ENCODE data around the gene BMF.
"Not testable (repeated sequence)": the region's sequence is repeated elsewhere in the genome, so short reads cannot be mapped to it uniquely, and the experiment has no call there.

The BMF gene

GRCh38 chr15:40137303-40138200 is 28.9 kb upstream of the BMF start:
- H3K9me2 ChIP-seq (replicated peaks; ENCODE audit: control insufficient read depth, low read length), result no peaks in the 10 kb centered on the region
- no peak overlapping the region for H3K27ac ChIP-seq (ENCODE audit: low read depth, low read length)
- H3K4me2 ChIP-seq (ENCODE audit: low read length), result no peak overlapping the region
- H3K79me2 ChIP-seq (ENCODE audit: control insufficient read depth, low read length), result no peaks in the 10 kb centered on the region
- H3F3A ChIP-seq (ENCODE audit: control insufficient read depth, insufficient read depth), result no peaks in the 10 kb centered on the region
- H4K20me1 ChIP-seq (ENCODE audit: control insufficient read depth, insufficient read depth, low read depth, low read length), result no peaks in the 10 kb centered on the region
- H3K27me3 ChIP-seq (ENCODE audit: control insufficient read depth, low read length), result no peaks in the 10 kb centered on the region
- no peaks in the 10 kb centered on the region for H3K9me3 ChIP-seq (ENCODE audit: control insufficient read depth, insufficient read depth, low read length)
- TF ChIP-seq CTCF (IDR thresholded peaks at IDR 0.05; ENCODE audit: low read depth, low read length, poor library complexity, severe bottlenecking), result no peak
- TF ChIP-seq EZH2phosphoT487 (IDR thresholded peaks at IDR 0.05; ENCODE audit: borderline replicate concordance, low read length), result no peak
- no peak overlapping the region for H3K4me3 ChIP-seq (ENCODE audit: low read length)
- H3K36me3 ChIP-seq (ENCODE audit: control insufficient read depth, low read length), result no peaks in the 10 kb centered on the region
- H3K4me1 ChIP-seq (ENCODE audit: control insufficient read depth, low read length), result no peaks in the 10 kb centered on the region

- Histone ChIP-seq H4K20me1 (ENCODE audit: control insufficient read depth, insufficient read depth, low read depth, low read length) (no peaks in the 10 kb centered on the region), H3K79me2 (ENCODE audit: control insufficient read depth, low read length) (no peaks in the 10 kb centered on the region), H3K9me3 (ENCODE audit: control insufficient read depth, insufficient read depth, low read length) (no peaks in the 10 kb centered on the region), H3K4me2 (ENCODE audit: low read length) (no peak overlapping the region), H3K27ac (ENCODE audit: low read depth, low read length) (no peak overlapping the region), H3K9me2 (replicated peaks; ENCODE audit: control insufficient read depth, low read length) (no peaks in the 10 kb centered on the region), H3K27me3 (ENCODE audit: control insufficient read depth, low read length) (no peaks in the 10 kb centered on the region), H3K36me3 (ENCODE audit: control insufficient read depth, low read length) (no peaks in the 10 kb centered on the region), H3K4me1 (ENCODE audit: control insufficient read depth, low read length) (no peaks in the 10 kb centered on the region), H3K4me3 (ENCODE audit: low read length) (no peak overlapping the region), H3F3A (ENCODE audit: control insufficient read depth, insufficient read depth) (no peaks in the 10 kb centered on the region)
- TF ChIP-seq CTCF (IDR thresholded peaks at IDR 0.05; ENCODE audit: low read depth, low read length, poor library complexity, severe bottlenecking), result no peak
- no peak for TF ChIP-seq EZH2phosphoT487 (IDR thresholded peaks at IDR 0.05; ENCODE audit: borderline replicate concordance, low read length)
These were observed 28.0 kb upstream of the BMF start for GRCh38 chr15:40136470-40137302.

GRCh38 chr15:40135846-40136450 is 27.3 kb upstream of the BMF start:
- not testable (repeated sequence) for H3K4me2 ChIP-seq (ENCODE audit: low read length); H3K9me2 ChIP-seq (replicated peaks; ENCODE audit: control insufficient read depth, low read length); H3K27me3 ChIP-seq (ENCODE audit: control insufficient read depth, low read length); H3K9me3 ChIP-seq (ENCODE audit: control insufficient read depth, insufficient read depth, low read length); H3K27ac ChIP-seq (ENCODE audit: low read depth, low read length); H3K4me3 ChIP-seq (ENCODE audit: low read length); H3K36me3 ChIP-seq (ENCODE audit: control insufficient read depth, low read length); H4K20me1 ChIP-seq (ENCODE audit: control insufficient read depth, insufficient read depth, low read depth, low read length); H3F3A ChIP-seq (ENCODE audit: control insufficient read depth, insufficient read depth); H3K79me2 ChIP-seq (ENCODE audit: control insufficient read depth, low read length); H3K4me1 ChIP-seq (ENCODE audit: control insufficient read depth, low read length)

All from DOHH2 (cell line).